22Rv1 (cell line): Measurements from ENCODE around the gene ANTXR1.

Experiments used
- ZFX ChIP-seq: fragments of 450-650 bp; IDR thresholded peaks from 2 replicates; pipeline ENCODE4 v1.6.1; 2017; ENCODE audit warnings: antibody characterized with exemption, borderline replicate concordance
- TF ChIP-seq, protein P1 (sequence below): fragments of 450-650 bp; IDR thresholded peaks from 2 replicates; pipeline ENCODE4 v1.5.1; 2017; ENCODE audit warnings: mild to moderate bottlenecking

DNA sequence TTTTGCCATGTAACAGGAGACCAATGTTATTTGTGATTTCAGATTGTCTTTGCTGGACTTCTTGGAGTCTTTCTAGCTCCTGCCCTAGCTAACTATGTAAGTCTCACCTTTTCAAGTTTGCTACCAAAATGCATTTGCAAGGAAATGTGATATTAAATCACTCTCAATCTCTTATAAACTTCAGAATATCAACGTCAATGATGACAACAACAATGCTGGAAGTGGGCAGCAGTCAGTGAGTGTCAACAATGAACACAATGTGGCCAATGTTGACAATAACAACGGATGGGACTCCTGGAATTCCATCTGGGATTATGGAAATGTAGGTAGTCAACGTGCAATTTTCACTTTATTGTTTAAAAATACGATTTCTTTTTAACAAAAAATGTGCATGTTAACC is 35.5 kb upstream of the ANTXR1 start:
- TF ChIP-seq, protein P1, sequence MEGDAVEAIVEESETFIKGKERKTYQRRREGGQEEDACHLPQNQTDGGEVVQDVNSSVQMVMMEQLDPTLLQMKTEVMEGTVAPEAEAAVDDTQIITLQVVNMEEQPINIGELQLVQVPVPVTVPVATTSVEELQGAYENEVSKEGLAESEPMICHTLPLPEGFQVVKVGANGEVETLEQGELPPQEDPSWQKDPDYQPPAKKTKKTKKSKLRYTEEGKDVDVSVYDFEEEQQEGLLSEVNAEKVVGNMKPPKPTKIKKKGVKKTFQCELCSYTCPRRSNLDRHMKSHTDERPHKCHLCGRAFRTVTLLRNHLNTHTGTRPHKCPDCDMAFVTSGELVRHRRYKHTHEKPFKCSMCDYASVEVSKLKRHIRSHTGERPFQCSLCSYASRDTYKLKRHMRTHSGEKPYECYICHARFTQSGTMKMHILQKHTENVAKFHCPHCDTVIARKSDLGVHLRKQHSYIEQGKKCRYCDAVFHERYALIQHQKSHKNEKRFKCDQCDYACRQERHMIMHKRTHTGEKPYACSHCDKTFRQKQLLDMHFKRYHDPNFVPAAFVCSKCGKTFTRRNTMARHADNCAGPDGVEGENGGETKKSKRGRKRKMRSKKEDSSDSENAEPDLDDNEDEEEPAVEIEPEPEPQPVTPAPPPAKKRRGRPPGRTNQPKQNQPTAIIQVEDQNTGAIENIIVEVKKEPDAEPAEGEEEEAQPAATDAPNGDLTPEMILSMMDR: no peak
- TF ChIP-seq ZFX: no peak
